HG03108 (cell line): Measurements from ENCODE around the gene NECTIN2.
"Not testable (repeated sequence)": the region's sequence is repeated elsewhere in the genome, so short reads cannot be mapped to it uniquely, and the experiment has no call there.

ENCODE experiments used
- ATAC-seq: cut with Tn5 transposase; IDR thresholded peaks from one replicate; pipeline ENCODE4 v1.9.1; 2021; ENCODE audit warnings: moderate library complexity; ENCODE audit not compliant: unreplicated experiment

Gene NECTIN2

DNA sequence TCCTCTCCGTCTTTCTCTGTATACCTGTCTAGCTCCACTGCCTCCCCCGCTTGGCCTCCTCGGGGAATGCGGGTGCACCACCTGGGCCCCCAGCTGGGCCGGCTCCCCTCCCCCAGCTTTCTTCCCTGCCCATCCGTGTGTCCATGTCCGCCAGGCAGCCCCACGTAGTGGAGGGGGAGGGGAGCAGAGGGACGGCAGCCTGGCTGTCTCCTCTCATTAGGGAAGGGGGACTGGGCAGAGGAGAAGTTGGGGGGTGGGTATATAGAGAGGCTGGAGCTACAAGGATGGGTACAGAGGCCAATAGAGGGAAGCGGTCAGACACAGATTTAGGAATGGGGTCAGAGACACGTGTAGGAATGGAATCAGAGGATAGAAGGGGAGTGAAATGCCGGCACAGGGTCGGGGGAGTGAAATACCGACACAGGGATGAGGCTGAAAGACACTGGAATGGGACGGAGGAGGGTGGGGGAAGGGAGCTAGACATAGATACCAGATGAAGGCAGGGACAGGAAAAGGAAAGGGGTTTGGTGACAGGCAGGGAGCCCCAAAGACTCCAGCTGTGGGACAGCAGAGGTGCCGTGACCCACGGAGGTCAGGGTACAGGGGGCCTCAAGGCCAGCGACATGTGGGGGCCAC, 2.8 kb downstream of the NECTIN2 start:
- ATAC-seq = no peak

DNA sequence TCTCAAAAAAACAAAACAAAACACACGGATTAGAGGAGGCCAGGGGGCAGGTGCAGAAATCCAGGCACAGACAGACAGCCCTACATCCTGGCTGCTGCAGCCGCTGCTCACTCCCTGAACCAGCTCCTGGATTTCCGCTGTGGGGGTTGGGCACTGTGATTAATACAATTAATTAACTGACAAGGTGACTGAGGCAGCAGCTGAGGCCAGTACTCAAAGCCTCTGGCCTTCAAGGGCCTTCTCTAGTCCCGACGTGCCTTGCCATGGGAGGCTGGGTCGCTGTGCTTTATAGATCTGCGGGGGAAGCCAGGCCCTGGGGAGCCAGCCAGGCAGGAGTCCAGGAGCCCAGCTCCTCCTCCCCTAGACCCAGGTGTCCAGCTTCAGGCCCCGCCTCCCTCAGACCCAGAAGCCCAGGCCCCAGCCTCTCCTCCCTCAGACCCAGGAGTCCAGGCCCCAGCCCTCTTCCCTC, 4.6 kb downstream of the NECTIN2 start:
- no peak for ATAC-seq

GRCh38 chr19:44851427-44851826, 5.3 kb downstream of the NECTIN2 start:
- no peak for ATAC-seq

- ATAC-seq = no peak
Measured at GRCh38 chr19:44855606-44856005, 9.5 kb downstream of the NECTIN2 start.

DNA sequence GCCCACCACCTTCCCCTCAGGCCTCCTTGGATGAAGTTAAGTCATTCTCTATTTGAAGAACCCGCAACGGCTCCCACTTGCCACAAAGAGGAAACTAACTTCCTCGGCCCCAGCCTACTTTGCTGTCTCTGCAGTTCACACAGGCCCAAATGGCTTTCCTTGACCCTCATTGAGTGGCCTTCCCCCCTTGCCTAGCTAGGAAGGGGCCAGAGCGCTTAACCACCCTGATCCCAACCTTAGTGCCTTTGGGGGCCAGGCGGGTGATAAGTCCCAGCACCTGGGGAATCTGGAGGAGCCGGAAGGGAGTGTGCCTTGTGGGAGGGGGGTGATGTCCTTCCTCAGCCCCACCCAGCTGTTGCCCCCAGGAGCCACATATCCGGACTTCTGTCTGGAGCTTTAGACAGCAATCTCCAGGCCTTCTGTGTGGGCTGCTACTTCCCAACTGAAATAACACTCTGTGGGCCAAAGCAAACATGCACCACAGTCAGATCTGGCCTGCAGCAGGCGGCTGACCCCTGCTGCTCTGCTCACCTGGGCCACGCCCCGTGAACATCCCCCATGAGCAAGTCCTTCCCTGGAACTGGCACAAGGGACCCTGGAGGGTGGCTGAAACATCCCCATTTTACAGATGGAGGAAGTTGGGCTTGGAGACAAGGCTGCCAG, 10.5 kb downstream of the NECTIN2 start:
- ATAC-seq = no peak

DNA sequence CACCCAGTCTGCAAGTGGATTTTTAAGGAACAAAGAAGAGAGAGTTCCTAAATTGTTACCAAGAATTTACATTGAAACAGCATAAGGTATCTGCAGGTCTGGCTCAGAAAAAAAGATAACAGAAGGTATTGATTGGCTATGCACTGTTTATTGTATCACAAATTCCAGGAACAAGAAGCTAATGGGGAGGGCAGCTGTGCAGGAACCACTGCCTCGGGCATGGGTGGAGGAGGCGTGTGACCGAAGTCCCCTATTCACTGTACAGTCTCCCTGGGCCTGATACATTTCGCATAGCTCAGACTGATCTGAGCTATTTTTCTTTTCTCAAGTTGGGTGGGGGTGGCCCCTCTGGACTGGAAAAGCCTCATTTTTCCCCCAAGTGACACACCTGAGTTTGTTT, 11.7 kb downstream of the NECTIN2 start:
- ATAC-seq = no peak

DNA sequence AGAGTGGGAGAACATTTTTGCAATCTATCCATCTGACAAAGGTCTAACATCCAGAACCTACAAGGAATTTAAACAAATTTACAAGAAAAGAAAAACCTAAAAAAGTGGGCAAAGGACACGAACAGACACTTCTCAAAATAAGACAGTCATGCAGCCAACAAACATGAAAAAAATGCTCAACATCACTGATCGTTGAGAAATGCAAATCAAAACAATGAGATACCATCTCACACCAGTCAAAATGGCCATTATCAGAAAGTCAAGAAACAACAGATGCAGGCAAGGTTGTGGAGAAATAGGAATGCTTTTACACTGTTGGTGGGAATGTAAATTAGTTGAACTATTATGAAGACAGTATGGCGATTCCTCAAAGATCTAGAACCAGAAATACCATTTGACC, 15.5 kb downstream of the NECTIN2 start:
- ATAC-seq = not testable (repeated sequence)

DNA sequence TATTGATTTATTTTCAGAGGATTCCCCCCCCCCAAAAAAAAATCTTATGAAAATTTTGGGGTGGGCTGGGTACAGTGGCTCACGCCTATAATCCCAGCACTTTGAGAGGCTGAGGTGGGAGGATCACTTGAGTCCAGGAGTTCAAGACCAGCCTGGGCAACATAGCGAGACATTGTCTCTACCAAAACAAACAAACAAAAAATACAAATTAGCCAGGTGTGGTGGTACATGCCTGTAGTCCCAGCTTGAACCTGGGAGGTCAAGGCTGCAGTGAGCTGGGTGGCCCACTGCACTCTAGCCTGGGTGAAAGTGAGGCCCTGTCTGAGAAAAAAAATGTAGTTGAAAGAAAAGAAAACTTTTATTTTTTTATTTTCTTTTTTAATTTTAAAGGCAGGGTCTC, 17.9 kb downstream of the NECTIN2 start:
- ATAC-seq = no peak

GRCh38 chr19:44865196-44865767, 19.2 kb downstream of the NECTIN2 start:
- no peak for ATAC-seq

DNA sequence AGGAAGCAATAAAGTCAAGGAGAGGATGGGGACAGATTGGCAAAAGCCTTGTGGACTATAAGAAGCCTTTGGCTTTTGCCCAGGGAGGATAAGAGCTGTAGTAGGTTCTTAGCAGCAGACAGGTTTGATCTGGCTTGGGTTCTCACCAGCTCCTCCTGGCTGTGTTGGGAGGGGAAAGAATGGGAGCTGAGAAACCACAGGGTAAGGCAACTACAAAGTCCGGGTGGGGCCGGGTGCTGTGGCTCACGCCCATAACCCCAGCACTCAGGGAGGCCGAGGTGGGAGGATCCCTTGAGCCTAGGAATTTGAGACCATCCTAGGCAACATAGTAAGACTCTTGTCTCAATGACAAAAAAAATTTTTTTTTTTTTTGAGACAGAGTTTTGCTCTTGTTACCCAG, 20.6 kb downstream of the NECTIN2 start:
- no peak for ATAC-seq

DNA sequence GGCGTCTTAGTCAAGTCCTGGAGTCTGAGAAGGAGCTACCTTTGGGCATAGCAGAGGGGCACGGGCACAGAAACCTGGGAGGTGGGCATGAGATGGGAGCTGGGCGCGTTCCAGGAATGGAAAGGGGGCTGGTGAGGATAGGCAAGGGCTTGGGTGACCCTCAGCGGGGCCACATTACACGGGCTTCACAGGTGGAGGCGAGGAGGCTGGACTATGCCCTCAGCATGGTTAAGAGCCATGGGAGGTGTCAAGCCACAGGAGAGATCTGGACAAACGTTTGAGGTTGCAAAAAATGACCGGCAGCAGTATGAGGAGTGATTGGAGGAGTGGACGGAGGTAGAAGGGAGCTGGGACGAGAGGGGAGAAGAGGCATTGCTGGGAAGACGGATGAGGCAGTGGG, 21.5 kb downstream of the NECTIN2 start:
- no peak for ATAC-seq

DNA sequence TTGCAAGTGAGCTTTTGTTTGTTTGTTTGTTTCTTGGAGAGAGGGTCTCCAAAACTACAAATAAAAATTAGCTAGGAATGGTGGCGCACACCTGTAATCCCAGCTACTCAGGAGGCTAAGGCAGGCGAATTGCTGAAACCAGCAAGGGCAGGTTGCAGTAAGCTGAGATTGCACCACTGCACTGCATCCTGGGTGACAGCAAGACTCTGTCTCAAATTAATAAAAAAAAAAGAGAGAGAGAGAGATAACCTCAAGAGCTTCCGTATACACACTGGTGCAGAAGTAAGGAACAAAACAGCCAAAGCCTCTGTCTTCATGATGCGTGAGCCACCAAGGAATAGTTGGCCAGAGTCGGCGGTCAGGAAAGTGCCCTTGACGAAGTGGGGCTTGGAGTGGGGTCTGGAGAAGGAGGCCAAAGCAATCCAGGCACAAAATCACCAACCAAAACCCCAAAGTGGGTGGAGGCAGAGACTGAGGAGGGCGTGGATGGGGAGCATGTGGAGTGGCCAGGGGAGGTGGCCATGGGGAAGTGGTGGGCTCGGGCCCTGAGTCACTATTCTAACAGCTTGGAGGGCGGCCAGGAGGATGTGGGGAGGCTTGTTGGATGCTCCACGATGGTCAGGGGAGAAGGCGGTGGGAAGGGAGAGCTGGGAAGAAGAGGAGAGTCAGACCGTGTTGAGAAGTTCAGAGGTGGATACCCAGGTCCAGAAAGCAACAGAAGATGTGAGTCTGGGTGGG, 23.8 kb downstream of the NECTIN2 start:
- no peak for ATAC-seq

- no peak for ATAC-seq
Measured at GRCh38 chr19:44871809-44872208, 25.7 kb downstream of the NECTIN2 start.

DNA sequence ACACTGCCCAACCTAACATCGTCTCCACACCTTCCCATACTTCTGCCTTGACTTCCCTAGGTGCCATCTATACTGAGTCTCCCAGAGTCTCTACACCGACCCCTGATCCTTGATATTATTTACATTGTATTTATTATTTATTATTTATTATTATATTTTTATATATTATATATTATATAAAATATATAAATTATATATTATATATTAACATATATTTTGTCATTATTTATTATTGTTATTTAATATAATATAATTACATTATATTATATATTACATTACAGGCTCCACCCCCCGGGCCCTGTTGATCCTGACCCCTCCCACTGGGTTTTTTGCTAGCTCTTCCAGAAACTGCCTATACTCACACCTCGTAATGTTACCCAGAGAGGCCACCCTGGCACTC, 26.6 kb downstream of the NECTIN2 start:
- ATAC-seq = no peak

GRCh38 chr19:44874317-44874716, 28.2 kb downstream of the NECTIN2 start:
- ATAC-seq = no peak

GRCh38 chr19:44875666-44876451, 29.8 kb downstream of the NECTIN2 start:
- no peak for ATAC-seq

DNA sequence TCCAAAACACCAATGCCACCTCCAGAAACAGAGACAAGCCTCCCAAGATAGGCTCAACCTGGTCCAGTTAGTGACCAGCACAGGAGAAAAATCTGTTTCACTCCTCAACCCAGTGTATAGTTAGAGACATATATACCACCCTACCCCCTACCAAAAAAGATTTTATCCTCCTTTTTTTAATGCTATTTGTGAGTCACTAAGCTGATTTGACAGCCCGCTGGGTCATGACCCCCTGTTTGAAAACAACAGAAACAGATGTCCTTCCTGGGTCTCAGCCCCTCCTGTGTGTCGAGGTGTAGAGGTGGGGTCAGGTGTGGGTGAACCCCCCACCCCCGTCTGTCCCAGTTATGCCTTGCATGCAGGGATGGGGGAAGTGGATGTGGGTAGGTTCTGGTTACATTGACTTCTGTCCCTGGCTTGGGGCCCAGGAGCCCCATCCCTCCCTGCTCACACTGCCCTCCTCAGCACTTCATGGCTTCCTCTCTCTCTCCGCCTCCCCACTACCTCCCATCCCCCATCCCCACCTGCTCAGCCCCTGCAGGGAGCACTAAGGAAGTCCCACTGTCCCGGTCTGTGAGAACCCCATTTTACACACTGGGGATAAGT, 30.9 kb downstream of the NECTIN2 start:
- no peak for ATAC-seq

DNA sequence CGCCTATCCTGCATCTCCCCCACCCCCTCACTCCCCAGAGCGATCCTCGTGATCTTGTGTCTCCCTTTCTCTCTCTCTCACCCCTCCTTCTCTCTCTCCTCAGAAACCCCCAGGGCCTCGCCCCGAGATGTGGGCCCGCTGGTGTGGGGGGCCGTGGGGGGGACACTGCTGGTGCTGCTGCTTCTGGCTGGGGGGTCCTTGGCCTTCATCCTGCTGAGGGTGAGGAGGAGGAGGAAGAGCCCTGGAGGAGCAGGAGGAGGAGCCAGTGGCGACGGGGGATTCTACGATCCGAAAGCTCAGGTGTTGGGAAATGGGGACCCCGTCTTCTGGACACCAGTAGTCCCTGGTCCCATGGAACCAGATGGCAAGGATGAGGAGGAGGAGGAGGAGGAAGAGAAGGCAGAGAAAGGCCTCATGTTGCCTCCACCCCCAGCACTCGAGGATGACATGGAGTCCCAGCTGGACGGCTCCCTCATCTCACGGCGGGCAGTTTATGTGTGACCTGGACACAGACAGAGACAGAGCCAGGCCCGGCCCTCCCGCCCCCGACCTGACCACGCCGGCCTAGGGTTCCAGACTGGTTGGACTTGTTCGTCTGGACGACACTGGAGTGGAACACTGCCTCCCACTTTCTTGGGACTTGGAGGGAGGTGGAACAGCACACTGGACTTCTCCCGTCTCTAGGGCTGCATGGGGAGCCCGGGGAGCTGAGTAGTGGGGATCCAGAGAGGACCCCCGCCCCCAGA, 32.2 kb downstream of the NECTIN2 start:
- no peak for ATAC-seq

DNA sequence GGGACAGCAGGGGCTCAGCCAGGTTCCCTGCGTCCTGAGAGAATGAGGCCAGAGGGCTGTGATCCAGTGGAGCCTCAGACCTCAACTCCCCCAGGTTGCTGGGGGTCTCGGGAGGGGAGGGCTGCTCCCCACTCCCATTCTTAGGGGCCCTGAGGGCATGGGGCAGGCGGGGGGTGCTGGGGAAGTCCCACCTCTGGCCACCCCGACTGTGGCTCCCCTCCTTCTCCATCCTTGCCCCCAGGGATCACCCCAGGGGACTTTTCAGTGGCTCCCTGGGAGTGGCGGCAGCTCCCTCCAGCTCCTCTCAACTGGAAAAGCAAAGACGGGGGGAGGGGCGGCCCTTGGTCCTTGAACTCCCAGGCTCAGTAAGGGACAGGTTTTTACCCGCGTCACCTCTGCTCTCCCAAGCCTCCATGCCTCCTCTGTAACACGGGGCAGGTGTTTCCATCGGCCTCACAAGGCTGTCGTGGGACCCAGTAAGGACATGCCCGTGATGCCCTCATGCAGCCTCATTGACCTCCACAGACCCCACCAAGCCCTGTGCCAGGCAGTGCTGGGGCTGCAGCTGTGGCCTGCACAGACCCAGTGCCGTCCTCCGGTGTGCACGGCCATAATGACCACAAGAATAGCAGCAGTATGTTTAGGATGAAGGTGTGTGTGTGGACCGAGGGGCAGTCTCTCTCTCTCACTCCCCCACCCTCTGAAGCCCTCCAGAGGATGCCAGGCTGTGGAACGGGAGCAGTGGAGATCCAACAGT, 33.4 kb downstream of the NECTIN2 start:
- ATAC-seq = no peak
